ENCODE measurements around the gene GALNS. TPM values are rescaled to one million over a fixed set of nuclear protein-coding genes. Genes with fewer than 3 reads are reported as not detected.

The GALNS gene
- total RNA-seq, 1 donor from 2014 or later: 14.6 TPM

GRCh38 chr16:88769617-88770460, 86.9 kb downstream of the GALNS start:
- intact Hi-C loops (cut with micrococcal nuclease): no loop called here
- no peak for ATAC-seq
- no peak for DNase-seq

- peak; percentile 67 for DNase-seq
- ATAC-seq: peak; percentile 42
- intact Hi-C loops (cut with micrococcal nuclease): no loop called here
Observed at GRCh38 chr16:88768071-88768783, 88.5 kb downstream of the GALNS start.

DNA sequence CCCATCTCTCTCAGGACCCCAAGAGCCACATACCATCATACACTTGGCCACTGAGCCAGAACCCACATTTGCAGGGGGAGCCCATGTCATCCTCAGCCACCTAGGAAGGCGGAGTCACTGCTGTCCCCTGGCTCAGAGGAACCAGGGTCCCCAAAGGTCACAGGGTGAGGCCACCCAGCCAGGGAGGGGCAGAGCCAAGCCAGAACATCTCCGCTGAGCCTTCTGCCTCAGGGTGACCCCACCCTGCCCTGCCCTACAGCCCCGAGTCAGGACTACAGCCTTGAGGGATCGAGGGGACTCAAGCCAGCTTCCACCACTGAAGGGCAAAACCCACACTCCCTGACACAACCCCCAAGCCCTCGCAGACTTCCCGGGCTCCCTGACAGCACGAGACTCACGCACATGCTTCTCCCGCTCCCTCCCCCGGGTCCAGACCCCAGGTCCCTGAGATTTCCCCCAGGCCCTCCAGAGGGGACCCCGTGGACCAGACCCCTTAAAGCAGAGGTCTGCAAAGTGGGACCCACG, 89.1 kb downstream of the GALNS start:
- intact Hi-C loops (cut with micrococcal nuclease): no loop called here
- no peak for ATAC-seq
- no peak for DNase-seq

DNA sequence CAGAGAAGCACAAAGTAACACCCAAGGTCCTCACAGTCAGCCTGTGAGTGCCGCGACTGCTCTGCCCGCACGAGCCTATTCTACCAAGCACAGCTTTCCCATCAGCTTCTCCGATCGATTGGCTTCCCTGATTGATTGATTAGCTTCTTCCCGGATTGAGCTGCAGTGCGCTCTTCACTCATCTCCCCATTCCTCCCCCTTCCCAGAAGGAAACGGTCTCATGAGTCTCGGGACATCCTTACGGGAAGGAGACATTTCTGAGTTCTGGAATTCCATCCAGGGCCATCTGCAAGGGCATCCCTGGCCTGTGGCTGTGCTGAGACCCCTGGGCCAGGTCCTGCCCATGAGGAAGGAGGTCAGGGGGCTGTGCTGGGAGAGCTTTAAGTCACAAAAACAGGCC, 89.8 kb downstream of the GALNS start:
- DNase-seq (no peak), ATAC-seq (no peak)
- intact Hi-C loops (cut with micrococcal nuclease): no loop called here

GRCh38 chr16:88764913-88765349, 91.8 kb downstream of the GALNS start:
- no peak for DNase-seq
- intact Hi-C loops (cut with micrococcal nuclease): no loop called here
- no peak for ATAC-seq

DNA sequence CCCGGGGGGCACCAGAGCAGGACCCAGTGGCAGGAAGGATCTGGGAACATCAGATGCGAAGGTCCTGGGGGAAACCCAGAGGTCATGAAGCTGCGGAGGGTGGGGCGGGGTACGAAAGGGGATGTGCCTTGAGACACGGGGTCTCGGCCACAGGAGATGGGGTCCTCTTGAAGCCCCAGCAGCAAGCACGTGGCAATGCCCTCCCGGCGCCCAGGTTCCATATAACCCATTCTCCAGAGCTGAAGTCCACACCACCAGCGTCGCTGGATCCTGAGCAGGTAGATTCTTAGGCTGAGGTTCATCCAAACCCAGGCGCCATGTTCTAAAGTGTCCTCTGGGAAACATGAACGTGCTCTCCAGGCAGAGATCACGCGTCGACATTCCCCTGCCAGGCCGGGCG, 92.7 kb downstream of the GALNS start:
- intact Hi-C loops (cut with micrococcal nuclease): no loop called here
- DNase-seq (no peak), ATAC-seq (no peak)

Other genes starting within 250 kb of the GALNS start
- gene IL17C, start 218.4 kb downstream of the GALNS start, total RNA-seq: not detected
- 48.6 TPM for gene CYBA, start 205.9 kb downstream of the GALNS start, total RNA-seq
- 23.9 TPM for gene MVD, start 193.9 kb downstream of the GALNS start, total RNA-seq
- 3.8 TPM for gene SNAI3, start 170.4 kb downstream of the GALNS start, total RNA-seq
- 16.2 TPM for gene RNF166, start 150.5 kb downstream of the GALNS start, total RNA-seq
- 22.7 TPM for gene CTU2, start 150.4 kb downstream of the GALNS start, total RNA-seq
- 19.1 TPM for gene PIEZO1, start 71.7 kb downstream of the GALNS start, total RNA-seq
- 0.97 TPM for gene CDT1, start 53.2 kb downstream of the GALNS start, total RNA-seq
- 40.9 TPM for gene APRT, start 45.0 kb downstream of the GALNS start, total RNA-seq
- gene TRAPPC2L, start 180 bp upstream of the GALNS start, total RNA-seq: 59.0 TPM
- gene PABPN1L, start 9.7 kb upstream of the GALNS start, total RNA-seq: not detected
- 11.5 TPM for gene CBFA2T3, start 120.3 kb upstream of the GALNS start, total RNA-seq
- gene ACSF3, start 236.9 kb upstream of the GALNS start, total RNA-seq: 22.5 TPM

Measured in left ventricle myocardium superior (tissue), 1 donor.